CD1c-positive myeloid dendritic cell (primary cell): ENCODE data around the gene TMEM202.
"Not testable (repeated sequence)": the region's sequence is repeated elsewhere in the genome, so short reads cannot be mapped to it uniquely, and the experiment has no call there.

Source experiments
- DNase-seq: peaks from one replicate; pipeline ENCODE4 v3.0.0-alpha.2; 2016; ENCODE audit errors: extremely low spot score

The TMEM202 gene

DNA sequence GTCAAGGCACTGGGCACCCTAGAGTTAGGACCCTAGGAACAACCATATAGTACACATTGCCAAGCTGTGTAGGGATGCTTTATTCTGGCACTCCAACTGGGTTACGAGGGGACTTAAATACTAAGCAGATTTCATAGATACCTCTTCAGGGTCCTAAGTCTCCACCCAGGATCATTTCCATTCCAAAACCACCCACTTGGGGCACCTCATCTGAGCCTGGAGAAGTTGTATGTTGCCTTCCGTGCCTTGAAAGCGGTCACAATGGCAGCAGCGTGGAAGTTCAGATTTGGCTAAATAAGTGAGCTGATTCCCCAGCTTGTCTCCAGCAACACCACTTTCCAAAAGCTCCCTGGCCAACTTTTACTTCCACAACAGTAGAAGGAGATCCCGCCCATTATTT, 4.6 kb downstream of the TMEM202 start:
- DNase-seq: no peak

- DNase-seq: no peak
These were observed 6.3 kb downstream of the TMEM202 start for GRCh38 chr15:72404356-72404755.

GRCh38 chr15:72404841-72405240, 6.7 kb downstream of the TMEM202 start:
- DNase-seq: no peak

GRCh38 chr15:72406936-72407335, 8.8 kb downstream of the TMEM202 start:
- no peak for DNase-seq

DNA sequence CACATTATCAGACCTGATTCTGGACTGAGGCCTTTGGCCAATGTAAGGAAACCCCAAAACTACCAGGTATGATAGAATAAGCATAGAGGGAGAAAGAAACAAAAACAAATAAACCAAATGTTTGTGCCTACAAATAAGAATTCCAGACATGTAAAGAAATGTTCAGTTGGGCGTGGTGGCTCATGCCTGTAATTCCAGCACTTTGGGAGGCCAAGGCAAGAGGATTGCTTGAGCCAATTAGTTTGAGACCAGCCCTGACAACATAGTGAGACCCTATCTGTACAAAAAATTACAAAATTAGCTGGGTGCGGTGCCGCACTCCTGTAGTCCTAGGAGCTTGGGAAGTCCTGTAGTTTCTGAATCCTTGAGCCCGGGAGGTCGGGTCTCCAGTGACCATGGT, 13.0 kb downstream of the TMEM202 start:
- DNase-seq: no peak

- DNase-seq: no peak
These were observed 13.4 kb downstream of the TMEM202 start for GRCh38 chr15:72411544-72411943.

GRCh38 chr15:72413337-72413736, 15.2 kb downstream of the TMEM202 start:
- DNase-seq: not testable (repeated sequence)

- no peak for DNase-seq
These were observed 17.2 kb downstream of the TMEM202 start for GRCh38 chr15:72415304-72415703.

DNA sequence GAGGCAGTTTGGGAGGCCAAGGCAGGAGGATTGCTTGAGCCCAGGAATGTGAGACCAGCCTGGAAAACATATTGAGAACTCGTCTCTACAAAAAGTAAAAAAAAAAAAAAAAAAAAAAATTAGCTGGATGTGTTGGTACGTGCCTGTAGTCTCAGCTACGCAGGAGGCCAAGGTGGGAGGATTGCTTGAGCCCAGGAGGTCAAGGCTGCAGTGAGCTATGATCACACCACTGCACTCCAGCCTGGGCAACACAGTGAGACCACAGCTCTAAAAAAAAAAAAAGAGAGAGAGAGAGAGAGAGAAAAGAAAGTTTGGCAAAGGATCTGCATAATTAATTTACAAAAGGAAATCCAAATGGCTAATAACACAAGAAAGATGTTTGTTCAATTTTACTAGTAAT, 21.7 kb downstream of the TMEM202 start:
- DNase-seq: not testable (repeated sequence)

DNA sequence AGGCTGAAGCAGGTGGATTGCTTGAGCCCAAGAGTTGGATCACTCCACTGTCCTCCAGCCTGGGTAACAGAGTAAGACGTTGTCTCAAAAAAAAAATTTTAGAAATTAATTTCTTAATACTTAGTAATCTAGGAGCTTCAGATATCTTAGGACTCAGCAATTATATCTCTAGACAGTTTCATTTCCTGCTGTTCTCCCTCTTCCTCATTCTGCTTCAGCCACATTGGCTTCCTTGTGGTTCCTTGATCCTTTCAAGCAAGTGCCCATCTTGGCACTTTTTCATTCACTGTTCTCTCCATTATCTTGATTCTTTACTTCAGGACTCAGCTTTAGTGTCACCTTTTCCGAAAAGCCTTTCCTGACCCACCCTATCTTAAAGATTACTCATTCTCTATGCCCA, 22.5 kb downstream of the TMEM202 start:
- DNase-seq: peak; percentile 54

DNA sequence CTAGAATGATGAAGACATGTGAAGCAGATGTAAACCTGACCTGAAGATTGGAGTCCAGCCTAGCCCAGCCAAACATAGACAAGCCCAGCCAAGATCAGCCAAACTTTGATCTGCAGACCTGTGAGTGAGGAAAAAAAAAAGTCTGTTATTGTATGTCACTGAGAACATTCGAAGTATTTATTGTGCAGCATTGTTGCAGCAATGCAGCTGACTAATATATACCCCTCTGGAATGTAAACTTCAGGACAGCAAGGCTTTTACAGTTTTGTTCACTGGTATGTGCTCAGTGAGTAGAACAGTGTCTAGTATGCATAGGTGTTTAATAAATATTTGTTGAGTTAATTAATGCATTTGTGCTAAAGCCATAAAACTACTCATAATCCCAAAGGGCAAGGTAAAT, 23.4 kb downstream of the TMEM202 start:
- DNase-seq: no peak

DNA sequence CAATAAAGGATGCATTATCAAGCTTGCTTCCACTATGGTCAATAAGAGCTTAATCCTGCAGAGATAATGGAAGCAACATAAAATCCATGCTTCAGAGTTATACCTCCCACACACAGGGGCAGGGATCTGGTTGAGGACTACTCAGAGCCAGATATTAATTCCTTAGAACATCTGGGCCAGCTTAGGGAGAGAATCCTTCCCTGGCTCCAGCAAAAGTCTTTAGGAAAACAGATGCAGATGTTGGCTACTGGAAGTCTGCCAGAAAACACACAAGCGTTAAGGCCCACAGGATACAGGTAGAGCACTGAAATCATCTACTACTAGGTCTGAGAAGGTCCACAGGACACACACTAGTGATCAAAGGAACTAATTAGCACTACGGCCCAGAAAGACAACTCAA, 25.2 kb downstream of the TMEM202 start:
- DNase-seq: no peak

DNA sequence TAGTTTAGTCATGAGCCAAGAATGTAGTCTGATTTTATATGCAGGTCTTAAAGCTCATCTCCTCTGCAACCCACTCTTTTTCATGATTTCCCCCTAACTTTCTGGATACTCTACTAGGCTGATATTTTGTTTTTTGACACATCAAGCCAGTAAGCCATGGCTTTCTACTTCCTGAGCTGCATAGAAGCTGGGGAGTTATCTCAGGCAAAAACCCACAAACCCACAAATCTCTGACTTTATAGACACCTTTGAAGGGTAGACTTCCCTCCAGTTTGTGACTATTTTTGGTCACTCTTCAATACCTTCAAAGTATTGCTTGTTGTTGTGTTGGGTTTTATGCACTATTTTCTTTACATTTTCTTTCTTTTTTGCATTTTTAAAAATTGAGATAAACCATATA, 28.6 kb downstream of the TMEM202 start:
- no peak for DNase-seq

DNA sequence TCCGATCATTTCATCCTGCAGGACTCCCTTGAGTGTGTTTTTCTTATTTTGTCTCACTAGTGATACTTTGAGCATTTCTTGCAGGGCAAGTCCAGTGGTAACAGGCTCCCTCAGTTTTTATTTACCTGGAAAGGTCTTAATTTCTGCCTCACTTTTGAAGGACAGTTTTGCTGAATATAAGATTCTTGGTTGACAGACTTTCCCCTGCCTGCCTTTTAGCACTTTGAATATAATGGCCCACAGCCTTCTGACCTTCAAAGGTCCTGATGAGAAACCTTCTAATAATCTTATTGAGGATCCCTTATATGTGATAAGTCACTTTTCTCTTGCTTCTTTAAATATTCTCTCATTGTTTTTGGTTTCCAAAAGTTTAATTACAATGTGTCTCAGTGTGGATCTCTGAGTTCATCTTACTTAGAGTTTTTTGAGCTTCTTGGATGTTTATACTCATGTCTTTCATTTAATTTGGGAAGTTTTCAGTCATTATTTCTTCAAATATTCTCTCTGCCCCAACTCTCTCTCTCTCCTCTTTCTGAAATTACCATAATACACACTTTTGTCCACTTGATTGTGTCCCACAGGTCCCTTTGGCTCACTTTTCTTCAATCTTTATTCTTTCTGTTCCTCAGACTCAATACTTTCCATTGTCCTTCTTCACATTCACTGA, 39.7 kb downstream of the TMEM202 start:
- DNase-seq: no peak

DNA sequence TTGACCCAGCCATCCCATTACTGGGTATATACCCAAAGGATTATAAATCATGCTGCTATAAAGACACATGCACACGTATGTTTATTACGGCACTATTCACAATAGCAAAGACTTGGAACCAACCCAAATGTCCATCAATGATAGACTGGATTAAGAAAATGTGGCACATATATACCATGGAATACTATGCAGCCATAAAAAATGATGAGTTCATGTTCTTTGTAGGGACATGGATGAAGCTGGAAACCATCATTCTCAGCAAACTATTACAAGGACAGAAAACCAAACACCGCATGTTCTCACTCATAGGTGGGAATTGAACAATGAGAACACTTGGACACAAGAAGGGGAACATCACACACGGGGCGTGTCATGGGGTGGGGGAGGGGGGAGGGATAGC, 44.7 kb downstream of the TMEM202 start:
- DNase-seq: not testable (repeated sequence)

- DNase-seq: no peak
These were observed 47.3 kb downstream of the TMEM202 start for GRCh38 chr15:72445426-72445825.

DNA sequence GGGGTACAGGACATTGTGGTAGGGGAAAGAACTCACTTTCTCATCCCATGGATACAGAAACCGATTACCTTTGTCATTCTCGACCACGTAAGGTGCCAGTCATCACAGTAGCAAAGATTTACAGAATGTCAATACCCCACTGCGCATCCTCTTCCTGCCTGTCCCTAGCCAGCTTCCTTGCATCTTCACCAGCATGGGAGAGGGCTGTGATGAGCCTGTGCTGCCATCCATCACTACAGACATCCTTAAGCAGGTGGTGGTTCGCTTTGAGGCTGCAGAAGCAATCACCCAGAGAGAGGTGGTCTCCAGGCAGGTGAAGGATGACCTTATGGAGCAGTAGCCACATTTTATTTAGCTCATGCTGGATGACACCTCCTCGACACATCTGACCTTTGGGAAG, 52.7 kb downstream of the TMEM202 start:
- no peak for DNase-seq

DNA sequence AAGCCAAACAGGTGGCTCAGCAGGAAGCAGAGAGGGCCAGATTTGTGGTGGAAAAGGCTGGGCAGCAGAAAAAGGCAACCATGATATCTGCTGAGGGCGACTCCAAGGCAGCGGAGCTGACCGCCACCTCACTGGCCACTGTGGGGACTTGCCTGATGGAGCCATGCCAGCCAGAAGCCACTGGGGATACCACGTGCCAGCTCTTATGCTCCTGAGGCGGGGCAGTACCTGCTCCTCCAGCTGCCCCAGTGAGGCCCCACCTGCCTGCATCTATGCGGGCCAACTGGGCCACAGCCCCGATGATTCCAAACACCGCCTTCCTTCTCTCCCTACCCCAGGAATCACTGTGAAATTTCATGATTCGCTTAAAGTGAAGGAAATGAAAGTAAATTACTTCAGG, 53.1 kb downstream of the TMEM202 start:
- DNase-seq: no peak

GRCh38 chr15:72456684-72457083, 58.6 kb downstream of the TMEM202 start:
- no peak for DNase-seq
